Prostate gland (tissue), 2 donors: Measurements from ENCODE around the gene LFNG. TPM values are rescaled to one million over a fixed set of nuclear protein-coding genes. Genes with fewer than 3 reads are reported as not detected.
A peak's percentile ranks its signal among the peaks of the same experiment; 100 is the strongest.

ENCODE experiments used
- DNase-seq: peaks from one replicate; pipeline ENCODE4 v3.0.0-alpha.2; 2019; ENCODE audit warnings: low spot score
- H3K27ac ChIP-seq, 2 donors: fragments of 200-600 bp; sonication (generic); 2 replicates each; pipeline ENCODE4 v1.5.1; 2017 to 2019
- H3K27me3 ChIP-seq: fragments of 200-600 bp; sonication (generic); replicated peaks from 2 replicates; pipeline ENCODE4 v1.5.1; 2019; ENCODE audit not compliant: insufficient read depth
- H3K36me3 ChIP-seq, 2 donors: fragments of 200-600 bp; sonication (generic); 1 replicate in 1 of 2; 2 replicates in 1 of 2; pipeline versions ENCODE4 v1.5.1 to v1.8.1; 2017 to 2019
- H3K4me1 ChIP-seq: fragments of 200-600 bp; sonication (generic); replicated peaks from 2 replicates; pipeline ENCODE4 v1.5.1; 2019
- H3K4me3 ChIP-seq, 2 donors: fragments of 200-600 bp; sonication (generic); 2 replicates each; pipeline ENCODE4 v1.5.1; 2017 to 2019
- H3K9me3 ChIP-seq: fragments of 200-600 bp; sonication (generic); 2 replicates; pipeline ENCODE4 v1.5.1; 2017
- CTCF ChIP-seq, 4 experiments: fragments of 200-600 bp in 2 of 4; fragments of 450-650 bp in 2 of 4; sonication (generic) in 2 of 4; IDR thresholded peaks; 1 replicate in 3 of 4; 2 replicates in 1 of 4; pipeline ENCODE4 v1.5.1; 2016 to 2019; ENCODE audit warnings: antibody characterized with exemption in 4 of 4, mild to moderate bottlenecking in 2 of 4, moderate library complexity in 2 of 4
- POLR2A ChIP-seq: fragments of 450-650 bp; IDR thresholded peaks from one replicate; pipeline ENCODE4 v1.6.1; 2016; ENCODE audit warnings: antibody characterized with exemption, mild to moderate bottlenecking
- POLR2AphosphoS5 ChIP-seq: sonication (generic); formaldehyde crosslinking; IDR thresholded peaks from one replicate; pipeline ENCODE4 v1.6.1; 2017; ENCODE audit warnings: antibody characterized with exemption
- WGBS: methylation state at CpG from one replicate; pipeline ENCODE4 v1.1.5; 2018; 5-methylcytosine and 5-hydroxymethylcytosine counted together
- intact Hi-C: fragments of 100-400 bp; cut with DNase I; formaldehyde crosslinking; loops from one replicate; pipeline ENCODE4 v1.14.2; 2022
- total RNA-seq, 2 donors: library from RNA; depleted of rRNA; stranded (reverse); fragments of >200 nt; gene quantifications; one replicate each; pipeline ENCODE4 v1.1.0, GENCODE V29; 2016

Gene LFNG
- total RNA-seq, 2 donors from 2014 or later, result 45.6 to 51.7 TPM

GRCh38 chr7:2521341-2521745 lies 1.8 kb downstream of the LFNG start:
- intact Hi-C loops, result no loop called here
- H3K4me3 ChIP-seq, result peak overlapping the region; percentile 53 to 68
- H3K4me1 ChIP-seq, result peaks cover 40% of the 10 kb centered on the region
- H3K27me3 ChIP-seq, result no peaks in the 10 kb centered on the region
- no peaks in the 10 kb centered on the region for H3K9me3 ChIP-seq
- WGBS, result 33% methylated on average over 7 of the region's 21 CpGs
- H3K36me3 ChIP-seq, result peaks cover 0 to 5% of the 10 kb centered on the region in 2 donors
- no peak for DNase-seq
- TF ChIP-seq POLR2A (no peak), POLR2AphosphoS5 (no peak), CTCF (IDR thresholded peaks at IDR 0.05) (no peak)
- peak overlapping the region; percentile 75 to 82 for H3K27ac ChIP-seq

- TF ChIP-seq POLR2AphosphoS5 (no peak), POLR2A (no peak), CTCF (IDR thresholded peaks at IDR 0.05) (no peak)
- H3K27me3 ChIP-seq, result no peaks in the 10 kb centered on the region
- WGBS, result 28% methylated on average over 16 of the region's 17 CpGs
- no peaks in the 10 kb centered on the region for H3K9me3 ChIP-seq
- peaks cover 40% of the 10 kb centered on the region for H3K4me1 ChIP-seq
- intact Hi-C loops, result no loop called here
- peak overlapping the region; percentile 53 to 68 for H3K4me3 ChIP-seq
- peak overlapping the region; percentile 75 to 82 for H3K27ac ChIP-seq
- no peak for DNase-seq
- H3K36me3 ChIP-seq, result peaks cover 0 to 12% of the 10 kb centered on the region in 2 donors
Measured at GRCh38 chr7:2521952-2522591, 2.5 kb downstream of the LFNG start.

GRCh38 chr7:2522780-2523433 lies 3.3 kb downstream of the LFNG start:
- Histone ChIP-seq H3K27ac (peak overlapping the region; percentile 75 to 82), H3K4me1 (peaks cover 46% of the 10 kb centered on the region), H3K27me3 (no peaks in the 10 kb centered on the region), H3K9me3 (no peaks in the 10 kb centered on the region), H3K36me3 (peaks cover 0 to 12% of the 10 kb centered on the region in 2 donors), H3K4me3 (peak overlapping the region; percentile 53 to 68)
- TF ChIP-seq POLR2AphosphoS5, result no peak
- TF ChIP-seq CTCF (IDR thresholded peaks at IDR 0.05), result peak in 2 of 4 experiments; percentile 7 to 8
- intact Hi-C loops, result no loop called here
- 37% methylated on average over 17 of the region's 19 CpGs for WGBS
- DNase-seq, result peak; percentile 63

- no peaks in the 10 kb centered on the region for H3K27me3 ChIP-seq
- peak; percentile 74 for DNase-seq
- peaks cover 0 to 12% of the 10 kb centered on the region in 2 donors for H3K36me3 ChIP-seq
- H3K4me1 ChIP-seq, result peaks cover 49% of the 10 kb centered on the region
- no peaks in the 10 kb centered on the region for H3K9me3 ChIP-seq
- H3K4me3 ChIP-seq, result peak overlapping the region; percentile 3 to 68
- intact Hi-C loops, result no loop called here
- H3K27ac ChIP-seq, result peak overlapping the region; percentile 75 to 82
- TF ChIP-seq CTCF (IDR thresholded peaks at IDR 0.05) (no peak), POLR2AphosphoS5 (peak; percentile 25), POLR2A (peak; percentile 6)
- 8% methylated on average over 21 of the region's 22 CpGs for WGBS
Measured at GRCh38 chr7:2523461-2523936, 3.9 kb downstream of the LFNG start.
